ENCODE results near the gene SNED1.

The SNED1 gene

DNA sequence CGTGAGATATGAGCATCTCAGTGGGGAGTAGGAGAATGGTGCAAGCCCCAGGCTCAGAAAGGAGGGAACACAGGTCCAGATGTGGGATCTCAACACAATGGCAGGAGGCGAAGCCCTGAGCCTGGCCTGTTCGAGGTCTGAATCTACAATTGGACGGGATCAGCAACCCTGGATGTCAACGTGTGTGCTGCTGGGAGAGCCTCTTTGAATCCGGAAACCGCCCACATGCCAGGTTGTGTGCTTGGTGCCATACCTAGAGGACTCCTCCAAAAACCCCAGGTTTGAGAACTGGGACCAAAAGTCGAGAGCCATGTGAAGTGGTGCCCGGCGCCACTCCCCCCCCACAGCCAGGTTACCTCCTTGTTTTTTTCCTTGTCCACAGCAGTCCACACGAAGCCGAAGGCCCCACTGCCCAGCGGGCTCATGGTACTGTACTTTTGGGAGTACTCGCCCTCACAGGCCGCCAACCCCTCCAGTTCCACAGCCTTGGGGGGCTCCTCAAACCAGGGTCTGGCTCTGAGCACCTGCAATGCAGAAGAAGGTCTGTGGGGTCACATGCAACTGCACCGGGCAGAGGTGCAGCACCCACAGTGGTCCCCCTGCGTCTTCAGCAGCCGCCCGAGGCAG is 124.1 kb downstream of the SNED1 start:
- no peak overlapping the region for H3K4me3 ChIP-seq (ENCODE audit: low read depth, low read length)
- TF ChIP-seq, protein P1, sequence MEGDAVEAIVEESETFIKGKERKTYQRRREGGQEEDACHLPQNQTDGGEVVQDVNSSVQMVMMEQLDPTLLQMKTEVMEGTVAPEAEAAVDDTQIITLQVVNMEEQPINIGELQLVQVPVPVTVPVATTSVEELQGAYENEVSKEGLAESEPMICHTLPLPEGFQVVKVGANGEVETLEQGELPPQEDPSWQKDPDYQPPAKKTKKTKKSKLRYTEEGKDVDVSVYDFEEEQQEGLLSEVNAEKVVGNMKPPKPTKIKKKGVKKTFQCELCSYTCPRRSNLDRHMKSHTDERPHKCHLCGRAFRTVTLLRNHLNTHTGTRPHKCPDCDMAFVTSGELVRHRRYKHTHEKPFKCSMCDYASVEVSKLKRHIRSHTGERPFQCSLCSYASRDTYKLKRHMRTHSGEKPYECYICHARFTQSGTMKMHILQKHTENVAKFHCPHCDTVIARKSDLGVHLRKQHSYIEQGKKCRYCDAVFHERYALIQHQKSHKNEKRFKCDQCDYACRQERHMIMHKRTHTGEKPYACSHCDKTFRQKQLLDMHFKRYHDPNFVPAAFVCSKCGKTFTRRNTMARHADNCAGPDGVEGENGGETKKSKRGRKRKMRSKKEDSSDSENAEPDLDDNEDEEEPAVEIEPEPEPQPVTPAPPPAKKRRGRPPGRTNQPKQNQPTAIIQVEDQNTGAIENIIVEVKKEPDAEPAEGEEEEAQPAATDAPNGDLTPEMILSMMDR (IDR thresholded peaks at IDR 0.05; ENCODE audit: control insufficient read depth, extremely low read depth, insufficient read depth) = no peak
- no peak for DNase-seq (ENCODE audit: low read depth)

DNA sequence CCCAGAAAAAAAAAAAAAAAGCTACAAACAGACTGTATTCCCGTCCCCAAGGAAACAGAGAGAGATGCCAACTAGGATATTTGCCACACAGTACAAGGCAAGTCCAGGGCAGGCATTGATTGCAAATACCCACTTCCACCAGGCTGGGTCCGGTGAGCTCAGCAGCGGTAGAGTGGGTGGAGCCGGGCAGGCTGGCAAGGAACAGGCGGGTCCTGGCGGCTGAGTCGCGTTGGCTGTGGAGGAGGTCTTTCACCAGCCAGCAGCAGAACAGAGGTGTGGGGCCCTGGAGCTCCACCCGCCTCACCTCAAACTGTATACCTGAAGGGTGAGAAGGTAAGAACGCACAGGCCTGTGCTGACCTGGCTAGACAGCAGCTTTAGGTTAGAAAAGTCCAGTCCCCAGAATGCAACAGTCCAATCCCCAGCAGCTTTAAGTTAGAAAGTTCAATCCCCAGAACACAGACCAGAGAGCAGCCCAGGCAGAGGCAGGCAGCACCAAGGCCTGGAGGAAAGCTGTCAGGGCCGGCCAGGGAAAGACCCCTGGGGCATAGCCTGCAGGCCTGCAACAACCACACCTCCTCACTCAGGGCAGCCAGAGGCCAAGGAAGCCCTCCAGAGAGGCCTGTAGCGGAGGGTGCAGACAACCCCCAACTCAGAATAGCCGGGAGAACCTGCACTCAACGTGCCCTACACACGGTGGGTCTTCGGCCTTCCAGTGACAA is 125.6 kb downstream of the SNED1 start:
- DNase-seq (ENCODE audit: low read depth) = peak; percentile 98
- H3K4me3 ChIP-seq (ENCODE audit: low read depth, low read length) = peak overlapping the region; percentile 28
- TF ChIP-seq, protein P1 (IDR thresholded peaks at IDR 0.05; ENCODE audit: control insufficient read depth, extremely low read depth, insufficient read depth) = no peak

DNA sequence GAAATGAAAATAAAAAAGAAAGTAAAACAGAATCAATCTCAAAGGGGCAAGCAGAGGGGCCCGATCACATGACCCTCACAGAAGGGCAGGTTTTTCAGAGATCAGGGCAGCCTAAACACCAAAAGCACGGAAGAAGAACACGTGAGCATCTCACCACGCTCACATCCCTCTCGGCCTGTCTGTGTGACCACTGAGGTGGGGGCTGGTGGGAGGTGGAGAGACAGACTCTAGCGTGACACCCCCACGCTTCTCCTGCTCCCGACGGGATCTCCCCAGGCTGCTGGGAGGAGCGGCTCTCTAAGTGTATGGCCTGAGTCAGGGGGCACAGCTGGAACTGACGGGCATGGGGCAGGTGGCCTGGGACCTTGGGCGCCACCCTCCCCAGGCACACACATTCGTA is 127.2 kb downstream of the SNED1 start:
- no peak for DNase-seq (ENCODE audit: low read depth)
- H3K4me3 ChIP-seq (ENCODE audit: low read depth, low read length) = peak overlapping the region; percentile 49
- TF ChIP-seq, protein P1 (IDR thresholded peaks at IDR 0.05; ENCODE audit: control insufficient read depth, extremely low read depth, insufficient read depth) = no peak

DNA sequence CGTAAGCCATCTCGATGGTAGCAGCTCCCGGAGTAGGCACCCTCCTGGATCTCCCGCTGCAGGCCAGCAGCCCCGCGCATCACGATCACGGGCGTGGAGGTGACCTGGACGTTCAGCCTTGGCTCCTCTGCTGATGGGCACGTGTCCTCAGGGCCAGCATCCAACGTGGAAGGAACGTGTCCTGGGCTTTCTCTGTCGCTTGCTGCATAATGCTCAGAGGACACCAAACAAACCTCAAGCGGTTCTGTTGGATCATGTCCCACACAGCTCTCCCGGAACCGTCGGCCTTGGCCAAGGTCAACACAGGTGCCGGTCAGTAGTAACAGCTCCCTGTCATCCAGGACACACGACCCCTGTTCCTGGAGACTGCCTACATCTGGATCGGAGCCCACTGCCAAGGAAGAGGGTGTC is 127.8 kb downstream of the SNED1 start:
- TF ChIP-seq, protein P1 (IDR thresholded peaks at IDR 0.05; ENCODE audit: control insufficient read depth, extremely low read depth, insufficient read depth) = no peak
- DNase-seq (ENCODE audit: low read depth) = peak; percentile 96
- H3K4me3 ChIP-seq (ENCODE audit: low read depth, low read length) = peak overlapping the region; percentile 49

DNA sequence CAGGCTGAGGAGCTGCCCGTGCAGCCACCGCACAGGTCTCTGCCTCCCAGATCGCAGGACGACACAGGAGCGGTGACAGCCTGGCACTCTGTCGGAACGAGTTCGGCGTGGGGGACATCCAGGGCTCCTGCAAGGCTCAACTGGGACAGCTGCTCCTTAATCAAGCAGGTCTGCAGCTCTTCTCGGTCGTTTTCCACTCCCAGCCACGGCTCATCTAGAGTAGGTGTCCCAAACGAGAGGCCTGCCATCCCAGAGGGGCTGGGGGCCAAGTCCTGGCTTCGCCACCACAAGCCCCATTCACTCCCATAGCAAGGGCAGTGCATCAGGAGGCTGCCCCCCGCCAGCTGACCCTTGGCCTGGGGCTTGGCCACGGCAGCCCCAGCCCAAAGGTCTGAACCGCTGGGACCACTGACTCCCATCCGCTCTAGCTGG is 128.4 kb downstream of the SNED1 start:
- H3K4me3 ChIP-seq (ENCODE audit: low read depth, low read length) = peak overlapping the region; percentile 49
- TF ChIP-seq, protein P1 (IDR thresholded peaks at IDR 0.05; ENCODE audit: control insufficient read depth, extremely low read depth, insufficient read depth) = no peak
- DNase-seq (ENCODE audit: low read depth) = no peak

DNA sequence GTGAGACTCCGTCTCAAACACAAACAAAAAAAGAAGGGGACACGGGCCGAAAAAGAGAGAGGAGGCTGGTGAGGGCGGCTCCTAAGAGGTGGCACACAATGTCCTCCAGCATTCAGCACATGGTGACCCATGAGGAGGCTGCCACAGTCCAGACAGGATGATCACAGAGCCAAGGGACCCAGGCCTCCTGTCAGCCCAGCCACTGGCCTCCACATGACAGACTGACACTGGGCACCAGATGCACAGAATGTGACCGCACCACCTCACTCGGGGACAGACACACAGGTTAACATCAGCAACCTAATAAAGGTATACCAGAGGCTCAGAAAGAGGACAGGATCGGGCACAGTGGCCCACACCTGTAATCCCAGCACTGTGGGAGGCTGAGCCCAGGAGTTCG is 129.8 kb downstream of the SNED1 start:
- no peak for DNase-seq (ENCODE audit: low read depth)
- no peak overlapping the region for H3K4me3 ChIP-seq (ENCODE audit: low read depth, low read length)
- TF ChIP-seq, protein P1 (IDR thresholded peaks at IDR 0.05; ENCODE audit: control insufficient read depth, extremely low read depth, insufficient read depth) = no peak
